Right lobe of liver (tissue), 4 donors: Measurements from ENCODE around the gene PRDM8.

Source experiments
- POLR2A ChIP-seq: fragments of 450-650 bp; IDR thresholded peaks from one replicate; pipeline ENCODE4 v1.6.1; 2017; ENCODE audit warnings: antibody characterized with exemption, mild to moderate bottlenecking
- TF ChIP-seq, protein P1 (sequence below), 4 donors: fragments of 200-600 bp in 3 of 4; fragments of 450-650 bp in 1 of 4; IDR thresholded peaks; one replicate each; pipeline versions ENCODE4 v1.5.1 to v1.8.0; 2016 to 2022; ENCODE audit warnings: antibody characterized with exemption in 4 of 4, mild to moderate bottlenecking in 2 of 4
- donor health status: DM: no; HTN: no; CAD: no.
- donor health status: DM: no; HTN: no; CAD: no.
- donor health status: DM: no; HTN: yes; CAD: no.

DNA sequence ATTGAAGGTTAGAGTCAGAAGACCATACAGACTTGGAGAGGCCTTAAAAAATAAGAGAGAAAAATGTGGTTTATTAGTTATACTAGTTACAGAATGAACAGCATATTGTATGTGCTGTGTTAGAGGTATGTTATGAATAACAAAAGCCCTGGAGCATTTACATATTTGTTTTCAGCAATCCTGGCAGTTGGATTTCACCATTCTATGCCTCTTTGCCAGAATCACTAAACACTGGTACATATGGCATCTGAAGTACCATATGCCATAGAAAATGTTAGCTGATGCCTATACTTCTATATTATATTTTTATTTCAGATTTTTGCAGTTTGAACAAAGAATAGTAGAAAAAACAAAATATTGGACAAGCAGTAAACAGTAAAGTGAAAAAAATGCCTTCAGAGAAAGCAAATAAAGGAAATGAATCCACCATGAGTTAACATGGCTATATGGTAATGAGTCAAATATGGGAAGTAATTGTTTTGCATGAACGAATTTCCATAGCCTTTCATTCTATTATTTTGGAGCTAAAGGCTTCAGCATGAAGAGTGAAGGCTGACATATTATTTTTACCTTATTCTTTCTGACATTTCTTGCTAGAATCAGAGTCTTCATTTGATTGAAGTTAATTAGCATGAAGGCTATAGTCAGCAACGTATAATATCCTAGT lies 41.9 kb upstream of the PRDM8 start:
- TF ChIP-seq, protein P1, sequence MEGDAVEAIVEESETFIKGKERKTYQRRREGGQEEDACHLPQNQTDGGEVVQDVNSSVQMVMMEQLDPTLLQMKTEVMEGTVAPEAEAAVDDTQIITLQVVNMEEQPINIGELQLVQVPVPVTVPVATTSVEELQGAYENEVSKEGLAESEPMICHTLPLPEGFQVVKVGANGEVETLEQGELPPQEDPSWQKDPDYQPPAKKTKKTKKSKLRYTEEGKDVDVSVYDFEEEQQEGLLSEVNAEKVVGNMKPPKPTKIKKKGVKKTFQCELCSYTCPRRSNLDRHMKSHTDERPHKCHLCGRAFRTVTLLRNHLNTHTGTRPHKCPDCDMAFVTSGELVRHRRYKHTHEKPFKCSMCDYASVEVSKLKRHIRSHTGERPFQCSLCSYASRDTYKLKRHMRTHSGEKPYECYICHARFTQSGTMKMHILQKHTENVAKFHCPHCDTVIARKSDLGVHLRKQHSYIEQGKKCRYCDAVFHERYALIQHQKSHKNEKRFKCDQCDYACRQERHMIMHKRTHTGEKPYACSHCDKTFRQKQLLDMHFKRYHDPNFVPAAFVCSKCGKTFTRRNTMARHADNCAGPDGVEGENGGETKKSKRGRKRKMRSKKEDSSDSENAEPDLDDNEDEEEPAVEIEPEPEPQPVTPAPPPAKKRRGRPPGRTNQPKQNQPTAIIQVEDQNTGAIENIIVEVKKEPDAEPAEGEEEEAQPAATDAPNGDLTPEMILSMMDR (IDR thresholded peaks at IDR 0.05), result no peak
- no peak for TF ChIP-seq POLR2A
